ENCODE data around the gene CLEC1A.
A peak's percentile ranks its signal among the peaks of the same experiment; 100 is the strongest.

Gene CLEC1A

DNA sequence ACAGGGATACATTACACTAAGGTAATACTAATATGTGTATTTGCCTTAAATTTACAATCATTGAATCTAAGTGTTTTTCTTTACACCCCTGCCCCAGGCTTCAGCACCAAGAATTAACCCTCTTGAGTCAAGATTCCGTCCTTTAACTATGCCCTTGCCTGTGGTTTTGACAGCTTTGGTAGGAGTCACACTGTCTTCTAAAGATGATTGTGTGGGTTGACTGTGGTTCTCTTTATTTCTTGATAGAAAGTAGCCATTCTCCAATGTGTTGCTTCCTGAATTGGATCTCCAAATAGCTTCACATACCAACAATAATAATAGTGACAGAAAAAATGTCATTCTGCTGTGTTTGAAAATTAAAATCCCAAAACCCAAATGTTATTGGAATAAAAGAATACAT, 27.6 kb upstream of the CLEC1A start:
- Histone ChIP-seq H3K9me3 (no peaks in the 10 kb centered on the region), H3K36me3 (peaks cover 70% of the 10 kb centered on the region), H3K4me1 (ENCODE audit: control insufficient read depth in 1 of 2, insufficient read depth in 1 of 2, low read depth in 1 of 2, low read length in 1 of 2) (peaks cover 70 to 79% of the 10 kb centered on the region in 2 experiments), H3K4me3 (ENCODE audit: low read depth in 1 of 2, low read length in 1 of 2) (peak overlapping the region in 1 of 2 experiments; percentile 75), H3K27ac (peak overlapping the region; percentile 52), H3K27me3 (no peaks in the 10 kb centered on the region)
- TF ChIP-seq, protein P1, sequence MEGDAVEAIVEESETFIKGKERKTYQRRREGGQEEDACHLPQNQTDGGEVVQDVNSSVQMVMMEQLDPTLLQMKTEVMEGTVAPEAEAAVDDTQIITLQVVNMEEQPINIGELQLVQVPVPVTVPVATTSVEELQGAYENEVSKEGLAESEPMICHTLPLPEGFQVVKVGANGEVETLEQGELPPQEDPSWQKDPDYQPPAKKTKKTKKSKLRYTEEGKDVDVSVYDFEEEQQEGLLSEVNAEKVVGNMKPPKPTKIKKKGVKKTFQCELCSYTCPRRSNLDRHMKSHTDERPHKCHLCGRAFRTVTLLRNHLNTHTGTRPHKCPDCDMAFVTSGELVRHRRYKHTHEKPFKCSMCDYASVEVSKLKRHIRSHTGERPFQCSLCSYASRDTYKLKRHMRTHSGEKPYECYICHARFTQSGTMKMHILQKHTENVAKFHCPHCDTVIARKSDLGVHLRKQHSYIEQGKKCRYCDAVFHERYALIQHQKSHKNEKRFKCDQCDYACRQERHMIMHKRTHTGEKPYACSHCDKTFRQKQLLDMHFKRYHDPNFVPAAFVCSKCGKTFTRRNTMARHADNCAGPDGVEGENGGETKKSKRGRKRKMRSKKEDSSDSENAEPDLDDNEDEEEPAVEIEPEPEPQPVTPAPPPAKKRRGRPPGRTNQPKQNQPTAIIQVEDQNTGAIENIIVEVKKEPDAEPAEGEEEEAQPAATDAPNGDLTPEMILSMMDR (IDR thresholded peaks at IDR 0.05), result no peak

- TF ChIP-seq, protein P1 (IDR thresholded peaks at IDR 0.05), result no peak
- H3K4me3 ChIP-seq (ENCODE audit: low read depth in 1 of 2, low read length in 1 of 2), result peak overlapping the region in 1 of 2 experiments; percentile 49
- H3K27me3 ChIP-seq, result no peaks in the 10 kb centered on the region
- peak overlapping the region; percentile 88 for H3K27ac ChIP-seq
- H3K9me3 ChIP-seq, result no peaks in the 10 kb centered on the region
- H3K36me3 ChIP-seq, result peaks cover 81% of the 10 kb centered on the region
- H3K4me1 ChIP-seq (ENCODE audit: control insufficient read depth in 1 of 2, insufficient read depth in 1 of 2, low read depth in 1 of 2, low read length in 1 of 2), result peaks cover 64 to 72% of the 10 kb centered on the region in 2 experiments
Observed at GRCh38 chr12:10122689-10123088, 23.9 kb upstream of the CLEC1A start.

GRCh38 chr12:10121278-10121677, 22.5 kb upstream of the CLEC1A start:
- Histone ChIP-seq H3K4me1 (ENCODE audit: control insufficient read depth in 1 of 2, insufficient read depth in 1 of 2, low read depth in 1 of 2, low read length in 1 of 2) (peaks cover 50 to 59% of the 10 kb centered on the region in 2 experiments), H3K27me3 (no peaks in the 10 kb centered on the region), H3K36me3 (peaks cover 81% of the 10 kb centered on the region), H3K9me3 (no peaks in the 10 kb centered on the region), H3K27ac (peak overlapping the region; percentile 88), H3K4me3 (ENCODE audit: low read depth in 1 of 2, low read length in 1 of 2) (peak overlapping the region; percentile 49)
- TF ChIP-seq, protein P1 (IDR thresholded peaks at IDR 0.05), result no peak

GRCh38 chr12:10119066-10119465, 20.3 kb upstream of the CLEC1A start:
- Histone ChIP-seq H3K27me3 (no peaks in the 10 kb centered on the region), H3K4me1 (ENCODE audit: control insufficient read depth in 1 of 2, insufficient read depth in 1 of 2, low read depth in 1 of 2, low read length in 1 of 2) (peaks cover 39 to 40% of the 10 kb centered on the region in 2 experiments), H3K9me3 (no peaks in the 10 kb centered on the region), H3K27ac (peak overlapping the region; percentile 58), H3K4me3 (ENCODE audit: low read depth in 1 of 2, low read length in 1 of 2) (no peak overlapping the region), H3K36me3 (peaks cover 73% of the 10 kb centered on the region)
- TF ChIP-seq, protein P1 (IDR thresholded peaks at IDR 0.05), result no peak

DNA sequence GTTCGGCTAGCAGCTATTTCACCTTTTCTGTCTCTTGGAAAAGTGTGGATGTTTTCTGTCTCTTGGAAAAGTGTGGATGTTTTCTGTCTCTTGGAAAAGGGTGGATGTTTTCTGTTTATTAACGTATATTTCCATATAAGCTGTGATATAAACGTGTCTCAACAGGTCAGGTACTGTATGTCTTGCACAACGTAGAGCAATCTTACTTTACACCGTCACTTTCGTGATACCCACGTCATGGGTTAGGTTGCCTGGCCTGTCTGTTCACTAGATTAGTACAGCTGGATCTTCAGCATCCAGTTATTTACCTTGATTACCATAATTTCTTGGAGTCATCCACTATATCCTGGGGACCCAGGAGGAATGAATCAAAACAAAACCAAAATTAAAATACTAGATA, 17.1 kb upstream of the CLEC1A start:
- no peaks in the 10 kb centered on the region for H3K9me3 ChIP-seq
- TF ChIP-seq, protein P1 (IDR thresholded peaks at IDR 0.05), result no peak
- H3K27me3 ChIP-seq, result no peaks in the 10 kb centered on the region
- peak overlapping the region; percentile 13 for H3K27ac ChIP-seq
- H3K4me1 ChIP-seq (ENCODE audit: control insufficient read depth in 1 of 2, insufficient read depth in 1 of 2, low read depth in 1 of 2, low read length in 1 of 2), result peaks cover 17% of the 10 kb centered on the region in 2 experiments
- peaks cover 47% of the 10 kb centered on the region for H3K36me3 ChIP-seq
- no peak overlapping the region for H3K4me3 ChIP-seq (ENCODE audit: low read depth in 1 of 2, low read length in 1 of 2)

DNA sequence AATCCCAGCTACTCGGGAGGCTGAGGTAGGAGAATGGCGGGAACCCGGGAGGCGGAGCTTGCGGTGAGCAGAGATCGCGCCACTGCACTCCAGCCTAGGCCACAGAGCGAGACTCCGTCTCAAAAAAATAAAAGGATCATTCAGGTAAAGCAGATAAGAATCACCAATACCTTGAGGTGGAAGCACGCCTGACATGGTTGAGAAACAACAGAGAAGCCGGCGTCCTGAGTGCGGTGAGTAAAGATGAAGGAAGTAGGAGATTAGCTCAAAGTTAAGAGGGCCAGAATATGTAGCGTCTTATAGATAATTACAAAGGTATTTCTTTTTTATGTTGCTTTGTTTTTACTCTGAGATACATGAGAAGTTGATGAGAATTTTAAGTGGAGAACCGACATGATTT, 16.5 kb upstream of the CLEC1A start:
- Histone ChIP-seq H3K4me3 (ENCODE audit: low read depth in 1 of 2, low read length in 1 of 2) (no peak overlapping the region), H3K27ac (peak overlapping the region; percentile 13), H3K27me3 (no peaks in the 10 kb centered on the region), H3K9me3 (no peaks in the 10 kb centered on the region), H3K4me1 (ENCODE audit: control insufficient read depth in 1 of 2, insufficient read depth in 1 of 2, low read depth in 1 of 2, low read length in 1 of 2) (peaks cover 11 to 12% of the 10 kb centered on the region in 2 experiments), H3K36me3 (peaks cover 47% of the 10 kb centered on the region)
- TF ChIP-seq, protein P1 (IDR thresholded peaks at IDR 0.05), result no peak

Measured in neutrophil (primary cell).